Heart right ventricle (tissue), 16 donors: ENCODE measurements around the gene CLDN20. TPM values are rescaled to one million over a fixed set of nuclear protein-coding genes. Genes with fewer than 3 reads are reported as not detected.
A peak's percentile ranks its signal among the peaks of the same experiment; 100 is the strongest.

Experiments used
- ATAC-seq, 8 donors: fragments of 200-7000 bp; cut with Tn5 transposase; one replicate each; pipeline ENCODE4 v1.9.1; 2020; ENCODE audit warnings: mild to moderate bottlenecking in 8 of 8, moderate library complexity in 8 of 8, moderate number of reproducible peaks in 1 of 8
- DNase-seq, 2 donors: peaks; one replicate each; pipeline ENCODE4 v3.0.0-alpha.2; 2020
- H3K27ac ChIP-seq, 10 donors: fragments of 200-600 bp; sonication (generic) in 2 of 10; one replicate each; pipeline versions ENCODE4 v1.5.0 to v1.8.0; 2020 to 2022; ENCODE audit warnings: mild to moderate bottlenecking in 3 of 10
- H3K27me3 ChIP-seq, 7 donors: fragments of 200-600 bp; one replicate each; pipeline ENCODE4 v1.8.0; 2021 to 2022; ENCODE audit warnings: mild to moderate bottlenecking in 2 of 7
- H3K36me3 ChIP-seq, 9 donors: fragments of 200-600 bp; sonication (generic) in 1 of 9; one replicate each; pipeline versions ENCODE4 v1.5.0 to v1.8.0; 2020 to 2022; ENCODE audit warnings: mild to moderate bottlenecking in 2 of 9
- H3K4me1 ChIP-seq, 9 donors: fragments of 200-600 bp; sonication (generic) in 1 of 9; one replicate each; pipeline versions ENCODE4 v1.5.0 to v1.8.0; 2020 to 2022; ENCODE audit warnings: mild to moderate bottlenecking in 4 of 9
- H3K4me3 ChIP-seq, 10 donors: fragments of 200-600 bp; sonication (generic) in 2 of 10; one replicate each; pipeline versions ENCODE4 v1.5.0 to v1.8.0; 2020 to 2022; ENCODE audit warnings: mild to moderate bottlenecking in 7 of 10, moderate library complexity in 2 of 10
- H3K9me3 ChIP-seq, 11 donors: fragments of 200-600 bp in 10 of 11; sonication (generic) in 2 of 11; one replicate each; pipeline versions ENCODE4 v1.5.0 to v1.8.0; 2013 to 2022; ENCODE audit warnings: mild to moderate bottlenecking in 2 of 11, control low read depth in 1 of 11, moderate library complexity in 1 of 11
- CTCF ChIP-seq, 9 donors: fragments of 200-600 bp; sonication (generic) in 2 of 9; IDR thresholded peaks; one replicate each; pipeline versions ENCODE4 v1.5.0 to v1.8.0; 2021 to 2022; ENCODE audit warnings: antibody characterized with exemption in 9 of 9, mild to moderate bottlenecking in 5 of 9, moderate library complexity in 1 of 9
- WGBS, 2 donors: extraction: QIAGEN DNeasy Blood & Tissue Kit; methylation state at CpG; one replicate each; pipeline ENCODE4 v1.1.7; 2013; ENCODE audit warnings: inconsistent platforms in 1 of 2; 5-methylcytosine and 5-hydroxymethylcytosine counted together
- intact Hi-C, 10 donors: fragments of 100-400 bp; cut with DNase I; formaldehyde crosslinking; loops; one replicate each; pipeline versions ENCODE4 v1.11.1 to v1.14.2; 2022
- polyA plus RNA-seq, 2 donors: library from polyadenylated mRNA; stranded (reverse); fragments of 200-250 nt; gene quantifications; one replicate each; pipeline ENCODE4 v1.2.3, GENCODE V29; 2013
- total RNA-seq, 10 donors: library from RNA; stranded (reverse); fragmentation: NEBNext Ultra II Directional in 3 of 10; extraction: Animal tissue kit (Norgen Biotek cat#: 25700) in 3 of 10; gene quantifications; one replicate each; pipeline versions ENCODE4 v1.2.1 to v1.2.4, GENCODE V29; 2021 to 2023
- donor health status: Arrhythmogenic right ventricular cardiomyopathy.
- donor health status: ischemic (EF 13 %, LVEDD 7.1; RV severe dilation, severe dysfunction).
- donor health status: healthy with polysubstance abuse.
- donor health status: DM: no; HTN: yes; CAD: no.
- donor health status: DM: no; HTN: no; CAD: no.
- donor health status: ischemic (EF 25% LVEDD 6.9; RV normal size, moderate dysfunction).
- donor health status: ischemic (EF 25% LVEDD 5.7; RV mildly dilated, moderate dysfunction).
- donor health status: healthy.
- donor health status: DM: yes; HTN: yes; CAD: no.
- donor health status: Ischemic cardiomyopathy.
- donor health status: ischemic (EF 35%, LVEDD 5.7; RV mildly dilated, moderate dysfunction).
- donor health status: nonischemic (EF 11% LVEDD 7.7; RV severe dilation, severe dysfunction).
- donor health status: DM: yes; HTN: yes; CAD: no.
- donor health status: PGD.
- donor health status: ischemic (EF 29% LVEDD 5.4; RV normal size, mild dysfunction).
- donor health status: nonischemic (EF 23%, LVEDD 6.1; RV moderate dilation, normal function).

Gene CLDN20
- total and polyA plus RNA-seq, 12 donors, result not detected

GRCh38 chr6:155250701-155251381 is 13.0 kb upstream of the CLDN20 start:
- DNase-seq (no peak), ATAC-seq (peak in 6 of 8 donors; percentile 19 to 61 (median 43))
- WGBS, 2 donors, result 67 to 73% methylated on average over 10 of the region's 10 CpGs
- H3K9me3 ChIP-seq, result no peaks in the 10 kb centered on the region
- no peaks in the 10 kb centered on the region for H3K27me3 ChIP-seq
- H3K4me3 ChIP-seq, result no peak overlapping the region
- H3K27ac ChIP-seq, result peak overlapping the region in 8 of 10 donors; percentile 20 to 68 (median 46)
- no peak for TF ChIP-seq CTCF (IDR thresholded peaks at IDR 0.05)
- peaks cover 0 to 34% (median 9%) of the 10 kb centered on the region in 9 donors for H3K4me1 ChIP-seq
- intact Hi-C loops, result loop anchor here in 1 of 10 donors (5.0 kb wide), 1 partner anchor 319 kb away; no protein-coding TSS in a partner anchor
- H3K36me3 ChIP-seq, result peaks cover 0 to 68% (median 20%) of the 10 kb centered on the region in 9 donors

GRCh38 chr6:155252581-155252980 is 11.2 kb upstream of the CLDN20 start:
- intact Hi-C loops, result loop anchor here in 1 of 10 donors (5.0 kb wide), 1 partner anchor 320 kb away; no protein-coding TSS in a partner anchor
- H3K4me3 ChIP-seq, result no peak overlapping the region
- TF ChIP-seq CTCF (IDR thresholded peaks at IDR 0.05), result no peak
- no peaks in the 10 kb centered on the region for H3K27me3 ChIP-seq
- H3K4me1 ChIP-seq, result peaks cover 0 to 34% (median 9%) of the 10 kb centered on the region in 9 donors
- 98% methylated on average over 8 of the region's 8 CpGs for WGBS, 2 donors
- ATAC-seq (no peak), DNase-seq (no peak)
- peaks cover 0 to 82% (median 30%) of the 10 kb centered on the region in 9 donors for H3K36me3 ChIP-seq
- no peaks in the 10 kb centered on the region for H3K9me3 ChIP-seq
- H3K27ac ChIP-seq, result peak overlapping the region in 4 of 10 donors; percentile 15 to 61 (median 36)

DNA sequence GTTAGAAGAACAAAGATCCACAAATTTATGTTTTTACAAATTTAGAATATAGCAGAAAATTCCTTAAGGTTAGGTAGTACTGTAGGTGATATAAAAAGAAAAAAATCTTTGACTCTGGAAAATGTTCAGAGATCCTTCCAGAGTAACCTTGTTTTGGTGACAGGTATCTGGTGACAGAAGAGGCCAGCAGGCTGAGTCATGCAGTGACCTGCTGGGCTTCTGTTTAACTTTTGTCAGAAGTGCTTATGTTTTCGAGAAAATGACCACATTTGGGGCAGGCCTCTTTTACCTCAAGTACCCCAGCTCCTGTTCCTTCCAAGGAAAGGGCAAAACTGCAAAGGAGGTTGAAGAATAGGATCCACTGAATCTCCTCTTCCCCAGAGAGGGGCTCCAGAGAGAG is 10.5 kb upstream of the CLDN20 start:
- DNase-seq (no peak), ATAC-seq (peak in 6 of 8 donors; percentile 34 to 67 (median 62))
- Histone ChIP-seq H3K27me3 (no peaks in the 10 kb centered on the region), H3K4me3 (no peak overlapping the region), H3K36me3 (peaks cover 0 to 90% (median 38%) of the 10 kb centered on the region in 9 donors), H3K4me1 (peaks cover 0 to 28% (median 9%) of the 10 kb centered on the region in 9 donors), H3K9me3 (no peaks in the 10 kb centered on the region), H3K27ac (peak overlapping the region in 8 of 10 donors; percentile 14 to 67 (median 47))
- intact Hi-C loops, result loop anchor here in 1 of 10 donors (5.0 kb wide), 1 partner anchor 321 kb away; no protein-coding TSS in a partner anchor
- TF ChIP-seq CTCF (IDR thresholded peaks at IDR 0.05), result no peak
- WGBS, 2 donors, result 40 to 43% methylated on average over 1 of the region's 1 CpG

DNA sequence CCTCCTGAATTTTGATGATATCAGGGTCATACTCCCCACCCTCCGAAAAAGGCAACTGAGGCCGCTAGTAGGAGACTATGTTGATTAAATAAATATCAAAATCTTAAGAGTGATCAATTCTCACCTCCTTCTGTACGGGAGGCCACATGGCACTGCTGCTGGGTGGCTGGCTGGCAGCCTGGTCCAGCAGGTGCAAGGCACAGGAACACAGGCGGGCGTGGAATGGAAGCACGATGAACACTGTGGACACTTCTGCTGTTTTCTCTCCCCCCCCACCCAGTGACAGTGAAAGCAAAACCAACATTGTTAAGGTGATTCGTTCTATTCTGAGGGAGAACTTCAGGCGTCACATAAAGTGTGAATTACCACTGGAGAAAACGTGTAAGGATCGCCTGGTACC is 9.7 kb upstream of the CLDN20 start:
- peak in 5 of 8 donors; percentile 40 to 74 (median 43) for ATAC-seq
- no peaks in the 10 kb centered on the region for H3K9me3 ChIP-seq
- whole genome bisulfite sequencing, 2 donors, result 70 to 72% methylated on average over 10 of the region's 10 CpGs
- no peak for TF ChIP-seq CTCF (IDR thresholded peaks at IDR 0.05)
- peaks cover 0 to 28% (median 9%) of the 10 kb centered on the region in 9 donors for H3K4me1 ChIP-seq
- DNase-seq, result peak in 1 of 2 donors; percentile 24
- H3K4me3 ChIP-seq, result no peak overlapping the region
- intact Hi-C loops, result loop anchor here in 1 of 10 donors (5.0 kb wide), 1 partner anchor 322 kb away; no protein-coding TSS in a partner anchor
- peaks cover 0 to 97% (median 38%) of the 10 kb centered on the region in 9 donors for H3K36me3 ChIP-seq
- no peaks in the 10 kb centered on the region for H3K27me3 ChIP-seq
- H3K27ac ChIP-seq, result peak overlapping the region in 7 of 10 donors; percentile 13 to 67 (median 51)
